Testis (tissue), 2 donors: ENCODE data around the gene ARSH.

Experiments
- CTCF ChIP-seq, 3 experiments: fragments of 450-650 bp in 2 of 3; fragments of 200-600 bp in 1 of 3; sonication (generic) in 1 of 3; IDR thresholded peaks; one replicate each; pipeline ENCODE4 v1.5.1; 2016 to 2019; ENCODE audit warnings: antibody characterized with exemption in 3 of 3, mild to moderate bottlenecking in 2 of 3, moderate library complexity in 1 of 3
- POLR2A ChIP-seq: fragments of 450-650 bp; IDR thresholded peaks from one replicate; pipeline ENCODE4 v1.6.1; 2017; ENCODE audit warnings: antibody characterized with exemption, mild to moderate bottlenecking, moderate library complexity

GRCh38 chrX:2989565-2989964 is 16.8 kb upstream of the ARSH start:
- TF ChIP-seq CTCF (IDR thresholded peaks at IDR 0.05) = no peak
- no peak for TF ChIP-seq POLR2A
